ENCODE data around the gene PLEKHA5. TPM values are rescaled to one million over a fixed set of nuclear protein-coding genes. Genes with fewer than 3 reads are reported as not detected.
"Not testable (repeated sequence)": the region's sequence is repeated elsewhere in the genome, so short reads cannot be mapped to it uniquely, and the experiment has no call there.

Gene PLEKHA5
- total RNA-seq, 4 donors from 2014 or later: 25.8 to 65.5 (median 34.1) TPM

DNA sequence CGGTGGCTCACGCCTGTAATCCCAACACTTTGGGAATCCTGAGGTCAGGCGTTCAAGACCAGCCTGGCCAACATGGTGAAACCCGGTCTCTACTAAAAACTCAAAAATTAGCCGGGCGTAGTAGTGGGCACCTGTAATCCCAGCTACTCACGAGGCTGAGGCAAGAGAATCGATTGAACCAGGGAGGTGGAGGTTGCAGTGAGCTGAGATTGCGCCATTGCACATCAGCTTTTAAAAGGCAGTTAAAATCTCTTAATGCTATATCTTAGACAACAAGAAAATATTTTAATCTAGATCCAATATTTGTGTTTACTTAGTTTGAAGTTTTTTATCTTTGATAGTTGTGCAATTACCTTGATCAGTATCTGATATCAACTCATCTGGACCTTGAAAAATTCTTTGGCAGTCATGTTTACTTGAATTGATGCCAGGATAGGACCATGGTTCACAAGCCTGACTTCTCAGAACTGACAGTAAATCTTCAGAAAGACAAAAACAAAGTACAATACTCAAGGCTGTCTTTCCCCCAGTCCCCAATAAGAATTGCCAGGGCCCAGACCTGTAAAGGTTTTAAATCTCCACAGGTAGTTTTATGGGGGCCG lies 174.7 kb downstream of the PLEKHA5 start:
- peaks cover 4% of the 10 kb centered on the region for H3K4me1 ChIP-seq
- WGBS: 92% methylated on average over 10 of the region's 10 CpGs

DNA sequence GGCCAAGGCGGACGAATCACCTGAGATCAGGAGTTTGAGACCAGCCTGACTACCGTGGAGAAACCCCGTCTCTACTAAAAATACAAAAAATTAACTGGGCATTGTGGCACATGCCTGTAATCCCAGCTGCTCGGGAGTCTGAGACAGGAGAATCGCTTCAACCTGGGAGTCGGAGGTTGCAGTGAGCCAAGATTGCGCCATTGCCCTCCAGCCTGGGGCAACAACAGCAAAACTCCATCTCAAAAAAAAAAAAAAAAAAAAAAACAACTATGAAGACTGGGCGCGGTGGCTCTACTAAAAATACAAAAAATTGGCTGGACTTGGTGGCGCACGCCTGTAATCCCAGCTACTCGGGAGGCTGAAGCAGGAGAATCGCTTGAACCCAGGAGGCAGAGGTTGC lies 176.1 kb downstream of the PLEKHA5 start:
- H3K36me3 ChIP-seq; H3K4me3 ChIP-seq; H3K4me1 ChIP-seq; DNase-seq (ENCODE audit: low spot score in 2 of 2); H3K27ac ChIP-seq; H3K9me3 ChIP-seq; H3K27me3 ChIP-seq: not testable (repeated sequence)
- 97% methylated on average over 14 of the region's 14 CpGs for WGBS

More for the DNA sequence above, 174.7 kb downstream of the PLEKHA5 start:
- Histone ChIP-seq H3K27me3 (no peaks in the 10 kb centered on the region), H3K36me3 (peaks cover 6% of the 10 kb centered on the region), H3K27ac (no peak overlapping the region), H3K9me3 (no peaks in the 10 kb centered on the region), H3K4me3 (no peak overlapping the region)
- no peak for DNase-seq (ENCODE audit: low spot score in 2 of 2)
- no peak for TF ChIP-seq POLR2AphosphoS5 (IDR thresholded peaks at IDR 0.05)
- no peak for TF ChIP-seq POLR2A (IDR thresholded peaks at IDR 0.05)
- no peak for TF ChIP-seq CTCF (IDR thresholded peaks at IDR 0.05)
- TF ChIP-seq EP300 (IDR thresholded peaks at IDR 0.05): no peak

DNA sequence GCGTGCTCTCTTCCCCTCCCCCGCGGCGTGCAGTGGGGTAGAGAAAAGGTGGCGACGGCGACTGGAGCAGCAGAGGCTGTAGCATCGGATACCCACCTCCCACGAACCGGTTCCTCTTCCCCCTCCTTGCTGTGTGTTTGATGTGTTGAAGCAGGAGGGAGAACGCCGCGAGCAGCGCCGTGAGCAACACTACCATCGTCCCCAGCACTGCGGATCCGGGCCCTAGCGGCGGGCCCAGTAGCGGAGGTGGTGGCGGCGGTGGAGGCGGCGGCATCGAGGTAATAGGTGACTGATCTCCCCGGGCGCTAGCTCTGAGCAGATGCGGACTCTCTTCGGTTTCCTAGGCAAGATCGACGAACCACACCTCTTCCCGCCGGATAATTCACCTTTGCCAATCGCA lies 176.8 kb downstream of the PLEKHA5 start:
- no peaks in the 10 kb centered on the region for H3K4me1 ChIP-seq

GRCh38 chr12:19307451-19307850 lies 177.9 kb downstream of the PLEKHA5 start:
- no peaks in the 10 kb centered on the region for H3K9me3 ChIP-seq
- no peaks in the 10 kb centered on the region for H3K27me3 ChIP-seq
- 92% methylated on average over 6 of the region's 6 CpGs for WGBS
- no peak overlapping the region for H3K27ac ChIP-seq
- DNase-seq (ENCODE audit: low spot score in 2 of 2): no peak
- H3K4me3 ChIP-seq: no peak overlapping the region
- no peaks in the 10 kb centered on the region for H3K4me1 ChIP-seq
- TF ChIP-seq POLR2AphosphoS5 (IDR thresholded peaks at IDR 0.05) (no peak), CTCF (IDR thresholded peaks at IDR 0.05) (no peak), EP300 (IDR thresholded peaks at IDR 0.05) (no peak), POLR2A (IDR thresholded peaks at IDR 0.05) (no peak)
- peaks cover 6% of the 10 kb centered on the region for H3K36me3 ChIP-seq

More for the DNA sequence above, 176.8 kb downstream of the PLEKHA5 start:
- TF ChIP-seq POLR2A (IDR thresholded peaks at IDR 0.05) (no peak), CTCF (IDR thresholded peaks at IDR 0.05) (no peak), POLR2AphosphoS5 (IDR thresholded peaks at IDR 0.05) (no peak)
- H3K27me3 ChIP-seq: no peaks in the 10 kb centered on the region
- no peak overlapping the region for H3K27ac ChIP-seq
- 99% methylated on average over 35 of the region's 35 CpGs for WGBS
- no peaks in the 10 kb centered on the region for H3K9me3 ChIP-seq
- H3K4me3 ChIP-seq: no peak overlapping the region
- DNase-seq (ENCODE audit: low spot score in 2 of 2): no peak
- peaks cover 6% of the 10 kb centered on the region for H3K36me3 ChIP-seq

GRCh38 chr12:19311165-19311564 lies 181.6 kb downstream of the PLEKHA5 start:
- no peak for DNase-seq (ENCODE audit: low spot score in 2 of 2)
- Histone ChIP-seq H3K27ac (no peak overlapping the region), H3K36me3 (peaks cover 6% of the 10 kb centered on the region), H3K4me3 (no peak overlapping the region), H3K27me3 (no peaks in the 10 kb centered on the region), H3K9me3 (no peaks in the 10 kb centered on the region), H3K4me1 (no peaks in the 10 kb centered on the region)
- 94% methylated on average over 3 of the region's 3 CpGs for WGBS
- TF ChIP-seq CTCF (IDR thresholded peaks at IDR 0.05) (no peak), EP300 (IDR thresholded peaks at IDR 0.05) (no peak), POLR2A (IDR thresholded peaks at IDR 0.05) (no peak), POLR2AphosphoS5 (IDR thresholded peaks at IDR 0.05) (no peak)

DNA sequence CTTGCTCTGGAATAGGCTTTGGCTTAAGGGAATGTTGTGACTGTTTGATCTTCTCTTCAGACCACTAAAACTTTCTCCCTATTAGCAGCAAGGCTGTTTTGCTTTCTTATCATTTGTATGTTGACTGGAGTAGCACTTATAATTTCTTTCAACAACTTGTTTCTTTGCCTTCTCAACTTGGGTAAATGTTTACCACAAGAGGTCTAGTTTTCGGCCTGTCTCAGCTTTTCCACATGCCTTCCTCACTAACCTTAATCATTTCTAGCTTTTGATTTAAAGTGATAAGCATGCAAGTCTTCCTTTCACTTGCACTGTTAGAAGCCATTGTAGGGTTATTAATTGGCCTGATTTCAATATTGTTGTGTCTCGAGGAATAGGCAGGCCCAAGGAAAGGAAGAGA lies 183.1 kb downstream of the PLEKHA5 start:
- H3K36me3 ChIP-seq: no peaks in the 10 kb centered on the region
- no peak overlapping the region for H3K27ac ChIP-seq
- no peak for DNase-seq (ENCODE audit: low spot score in 2 of 2)
- H3K9me3 ChIP-seq: no peaks in the 10 kb centered on the region
- no peak overlapping the region for H3K4me3 ChIP-seq
- no peaks in the 10 kb centered on the region for H3K4me1 ChIP-seq
- no peaks in the 10 kb centered on the region for H3K27me3 ChIP-seq
- TF ChIP-seq CTCF (IDR thresholded peaks at IDR 0.05): no peak
- no peak for TF ChIP-seq EP300 (IDR thresholded peaks at IDR 0.05)
- no peak for TF ChIP-seq POLR2AphosphoS5 (IDR thresholded peaks at IDR 0.05)
- TF ChIP-seq POLR2A (IDR thresholded peaks at IDR 0.05): no peak
- WGBS: 88% methylated on average over 2 of the region's 2 CpGs
